ENCODE data around the gene GALNS.

DNA sequence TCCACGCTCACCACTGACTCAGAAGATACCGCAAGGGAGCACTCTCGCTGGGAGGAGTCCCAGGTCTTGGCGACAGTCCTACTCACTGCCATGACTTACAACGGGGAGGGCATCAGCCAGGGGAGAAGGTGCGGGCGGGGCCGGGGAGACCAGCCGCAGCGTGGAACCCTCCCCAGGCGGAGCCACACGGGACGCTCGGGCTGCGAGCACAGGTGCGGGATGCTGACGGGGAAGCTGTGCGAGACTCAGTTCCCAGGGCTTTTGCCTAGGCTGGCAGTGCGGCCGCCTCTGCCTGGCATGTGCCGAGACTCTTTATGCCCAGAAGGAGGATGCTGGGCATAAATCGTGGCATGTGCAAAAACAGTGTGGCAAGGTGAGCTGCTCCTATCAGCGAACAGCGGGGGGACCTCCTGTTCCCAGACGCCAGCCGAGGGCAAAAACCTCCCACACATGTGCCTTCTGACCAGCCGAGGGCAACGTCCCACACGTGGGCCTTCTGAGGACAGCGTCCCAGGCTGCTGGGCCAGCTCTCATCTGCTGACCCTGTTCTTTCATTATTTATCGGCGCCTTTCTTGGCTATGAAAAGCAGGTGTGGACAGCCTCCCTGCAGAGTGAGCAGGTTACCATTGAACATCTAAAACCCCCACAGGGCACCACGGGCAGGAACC, 6.1 kb downstream of the GALNS start:
- TF ChIP-seq POLR2A (IDR thresholded peaks at IDR 0.05; ENCODE audit: low read length), result no peak
- TF ChIP-seq GATA1 (IDR thresholded peaks at IDR 0.05; ENCODE audit: low read depth, low read length), result no peak
